ENCODE results near the gene EFNA1.
"Not testable (repeated sequence)": the region's sequence is repeated elsewhere in the genome, so short reads cannot be mapped to it uniquely, and the experiment has no call there.

The EFNA1 gene

GRCh38 chr1:155145491-155145890, 17.8 kb downstream of the EFNA1 start:
- DNase-seq (ENCODE audit: low spot score) = no peak

GRCh38 chr1:155155996-155156643, 28.4 kb downstream of the EFNA1 start:
- DNase-seq (ENCODE audit: low spot score) = not testable (repeated sequence)

DNA sequence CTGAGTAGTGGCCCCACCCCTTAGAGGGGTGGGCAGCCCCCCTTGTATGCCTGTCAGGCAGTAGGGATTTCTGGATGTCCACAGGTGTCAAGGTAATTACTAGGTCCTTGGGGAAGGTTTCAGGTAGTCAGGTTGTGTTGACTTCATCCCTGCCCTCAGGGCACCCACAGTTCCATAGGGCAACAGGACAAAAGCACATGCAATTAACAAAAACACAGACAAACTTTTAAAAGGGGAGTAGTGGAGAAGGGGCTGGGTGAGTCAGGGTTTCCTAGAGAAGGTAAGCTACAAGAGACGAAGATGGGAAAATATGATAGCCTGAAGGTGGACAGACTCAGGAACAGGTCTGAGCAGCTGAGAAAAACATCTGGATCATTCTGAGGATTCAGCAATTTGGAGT, 31.3 kb downstream of the EFNA1 start:
- no peak for DNase-seq (ENCODE audit: low spot score)

- no peak for DNase-seq (ENCODE audit: low spot score)
These were observed 32.5 kb downstream of the EFNA1 start for GRCh38 chr1:155160128-155160527.

DNA sequence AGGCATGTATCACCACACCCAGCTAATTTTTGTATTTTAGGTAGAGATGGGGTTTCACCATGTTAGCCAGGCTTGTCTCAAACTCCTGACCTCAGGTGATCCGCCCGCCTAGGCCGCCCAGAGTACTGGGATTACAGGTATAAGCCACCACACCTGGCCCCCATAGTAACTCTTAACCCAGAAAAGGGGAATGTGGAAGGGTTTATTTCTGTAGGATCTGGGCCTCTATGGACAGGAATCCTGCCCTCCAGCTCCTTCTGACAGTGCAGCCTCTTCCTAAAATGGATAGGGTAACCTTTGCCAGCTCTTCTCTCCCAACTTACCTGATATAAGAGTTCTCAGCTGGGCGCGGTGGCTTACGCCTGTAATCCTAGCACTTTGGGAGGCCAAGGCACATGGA, 35.0 kb downstream of the EFNA1 start:
- DNase-seq (ENCODE audit: low spot score) = not testable (repeated sequence)

GRCh38 chr1:155163785-155164184, 36.1 kb downstream of the EFNA1 start:
- not testable (repeated sequence) for DNase-seq (ENCODE audit: low spot score)

GRCh38 chr1:155164625-155165024, 36.9 kb downstream of the EFNA1 start:
- not testable (repeated sequence) for DNase-seq (ENCODE audit: low spot score)

- DNase-seq (ENCODE audit: low spot score) = no peak
These were observed 38.4 kb downstream of the EFNA1 start for GRCh38 chr1:155166051-155166470.

- DNase-seq (ENCODE audit: low spot score) = peak; percentile 82
These were observed 38.9 kb downstream of the EFNA1 start for GRCh38 chr1:155166471-155167165.

GRCh38 chr1:155167166-155168104, 39.8 kb downstream of the EFNA1 start:
- DNase-seq (ENCODE audit: low spot score) = peak; percentile 93

- DNase-seq (ENCODE audit: low spot score) = not testable (repeated sequence)
These were observed 40.4 kb downstream of the EFNA1 start for GRCh38 chr1:155168105-155168445.

GRCh38 chr1:155168456-155169210, 41.0 kb downstream of the EFNA1 start:
- no peak for DNase-seq (ENCODE audit: low spot score)

- DNase-seq (ENCODE audit: low spot score) = no peak
These were observed 41.9 kb downstream of the EFNA1 start for GRCh38 chr1:155169541-155169940.

GRCh38 chr1:155170101-155170785, 42.6 kb downstream of the EFNA1 start:
- DNase-seq (ENCODE audit: low spot score) = no peak

GRCh38 chr1:155170806-155171205, 43.1 kb downstream of the EFNA1 start:
- DNase-seq (ENCODE audit: low spot score) = no peak

GRCh38 chr1:155171836-155172731, 44.4 kb downstream of the EFNA1 start:
- DNase-seq (ENCODE audit: low spot score) = no peak

DNA sequence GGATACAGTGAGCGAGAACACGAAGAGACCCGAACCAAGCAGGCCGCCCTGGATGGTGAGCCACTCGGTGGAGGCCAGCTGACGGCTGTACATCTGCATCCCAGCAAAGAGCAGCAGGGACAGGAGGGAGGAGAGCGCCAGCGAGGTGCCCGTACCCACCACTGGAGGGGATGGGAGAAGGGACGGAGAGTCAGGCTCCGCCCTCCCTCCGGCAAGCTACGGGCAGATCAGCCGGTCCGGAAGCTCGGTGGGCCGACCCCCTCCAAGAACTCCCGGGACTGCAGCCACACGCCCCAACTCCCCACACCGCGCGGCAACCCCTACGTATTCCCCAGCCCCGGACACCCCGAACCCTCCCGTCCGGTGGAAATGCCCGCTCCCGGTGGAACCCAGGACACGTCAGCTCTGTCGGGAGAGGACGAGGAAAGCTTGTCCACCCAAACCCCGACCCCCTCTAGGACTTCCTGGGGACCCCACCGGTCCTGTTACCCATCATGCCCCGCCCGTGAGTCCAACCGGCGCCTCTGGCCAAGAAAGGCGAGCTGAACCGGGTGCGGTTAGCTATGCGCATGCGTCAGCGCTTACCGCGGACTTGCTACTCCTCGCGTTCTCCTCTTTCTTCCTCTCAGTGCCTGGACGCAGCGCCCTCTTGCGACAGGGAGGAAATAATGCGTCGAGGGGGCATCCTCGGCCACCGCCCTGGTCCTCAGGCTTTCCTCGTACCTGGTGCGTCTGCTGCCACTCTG, 45.2 kb downstream of the EFNA1 start, which contains the start of gene KRTCAP2:
Gene KRTCAP2 (minus strand): TSS at position 573 of the 746 bp plus-strand sequence. CDS start 80 bp downstream, at position 493.
- peak; percentile 99 for DNase-seq (ENCODE audit: low spot score)

GRCh38 chr1:155173478-155174323, 46.0 kb downstream of the EFNA1 start, which contains the start of gene TRIM46:
Gene TRIM46, plus strand, starts transcription at chr1:155173849. Its CDS starts 118 bp downstream, at chr1:155173967.
- DNase-seq (ENCODE audit: low spot score) = peak; percentile 74
